K562 (cell line): ENCODE data around the gene BAIAP3.

ENCODE experiments used
- NR2C2 ChIP-seq, 2 experiments: fragments of 200-800 bp in 1 of 2; sonication (Bioruptor generic) in 1 of 2; sonication (generic) in 1 of 2; formaldehyde crosslinking in 1 of 2; IDR thresholded peaks; 2 replicates each; pipeline versions ENCODE4 v1.6.1 to v1.8.0; 2016 to 2022; ENCODE audit warnings: mild to moderate bottlenecking in 1 of 2, missing compliant biosample characterization in 1 of 2, missing genetic modification characterization in 1 of 2, missing genetic modification reagents in 1 of 2
- NR2F6 ChIP-seq: fragments of 450-650 bp; formaldehyde crosslinking; IDR thresholded peaks from 2 replicates; pipeline ENCODE4 v1.4.0; 2020; ENCODE audit warnings: mild to moderate bottlenecking
- POLR2H ChIP-seq: IDR thresholded peaks from 2 replicates; pipeline ENCODE4 v1.6.1; 2016; ENCODE audit warnings: missing genetic modification characterization, low read depth, mild to moderate bottlenecking, control low read depth, missing compliant biosample characterization, moderate library complexity
- RNF2 ChIP-seq: sonication (generic); IDR thresholded peaks from 2 replicates; pipeline ENCODE4 v1.6.1; 2016
- USF2 ChIP-seq: sonication (generic); formaldehyde crosslinking; IDR thresholded peaks from 2 replicates; pipeline ENCODE4 v1.5.0; 2020; ENCODE audit warnings: missing genetic modification reagents
- TF ChIP-seq, protein P1 (sequence below), 3 experiments: IDR thresholded peaks in 2 of 3; conservative IDR thresholded peaks in 1 of 3; 2 replicates each; pipeline ENCODE4 v1.5.1; 2011 to 2012; ENCODE audit warnings: low read length in 3 of 3, mild to moderate bottlenecking in 3 of 3, control low read depth in 2 of 3, improper control_type of control experiment in 1 of 3, inconsistent platforms in 1 of 3, low read depth in 1 of 3, mixed read lengths in 1 of 3, moderate library complexity in 1 of 3; ENCODE audit not compliant: insufficient read depth in 2 of 3

- TF ChIP-seq, protein P1, sequence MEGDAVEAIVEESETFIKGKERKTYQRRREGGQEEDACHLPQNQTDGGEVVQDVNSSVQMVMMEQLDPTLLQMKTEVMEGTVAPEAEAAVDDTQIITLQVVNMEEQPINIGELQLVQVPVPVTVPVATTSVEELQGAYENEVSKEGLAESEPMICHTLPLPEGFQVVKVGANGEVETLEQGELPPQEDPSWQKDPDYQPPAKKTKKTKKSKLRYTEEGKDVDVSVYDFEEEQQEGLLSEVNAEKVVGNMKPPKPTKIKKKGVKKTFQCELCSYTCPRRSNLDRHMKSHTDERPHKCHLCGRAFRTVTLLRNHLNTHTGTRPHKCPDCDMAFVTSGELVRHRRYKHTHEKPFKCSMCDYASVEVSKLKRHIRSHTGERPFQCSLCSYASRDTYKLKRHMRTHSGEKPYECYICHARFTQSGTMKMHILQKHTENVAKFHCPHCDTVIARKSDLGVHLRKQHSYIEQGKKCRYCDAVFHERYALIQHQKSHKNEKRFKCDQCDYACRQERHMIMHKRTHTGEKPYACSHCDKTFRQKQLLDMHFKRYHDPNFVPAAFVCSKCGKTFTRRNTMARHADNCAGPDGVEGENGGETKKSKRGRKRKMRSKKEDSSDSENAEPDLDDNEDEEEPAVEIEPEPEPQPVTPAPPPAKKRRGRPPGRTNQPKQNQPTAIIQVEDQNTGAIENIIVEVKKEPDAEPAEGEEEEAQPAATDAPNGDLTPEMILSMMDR (IDR thresholded peaks at IDR 0.05 in 2 of 3, conservative IDR thresholded peaks at IDR 0.05 in 1 of 3; ENCODE audit: insufficient read depth in 2 of 3, low read depth in 1 of 3, low read length in 3 of 3), result no peak
- TF ChIP-seq USF2 (CRISPR knock-in tag) (no peak), POLR2H (tag) (no peak), RNF2 (no peak), NR2F6 (no peak), NR2C2 (CRISPR knock-in tag; IDR thresholded peaks at IDR 0.05) (no peak), NR2C2 (tag; IDR thresholded peaks at IDR 0.05) (no peak)
Measured at GRCh38 chr16:1332618-1333148, 762 bp upstream of the BAIAP3 start.
